GM19099 (cell line): ENCODE data around the gene PSMG3.

Experiments used
- POLR2A ChIP-seq: IDR thresholded peaks from 3 replicates; pipeline ENCODE4 v1.6.1; 2011; ENCODE audit warnings: low read depth; ENCODE audit not compliant: insufficient read length; ENCODE audit errors: extremely low read depth

Gene PSMG3

GRCh38 chr7:1569016-1569415, 816 bp downstream of the PSMG3 start:
- no peak for TF ChIP-seq POLR2A

- no peak for TF ChIP-seq POLR2A
These were observed 1.8 kb downstream of the PSMG3 start for GRCh38 chr7:1567896-1568510.

DNA sequence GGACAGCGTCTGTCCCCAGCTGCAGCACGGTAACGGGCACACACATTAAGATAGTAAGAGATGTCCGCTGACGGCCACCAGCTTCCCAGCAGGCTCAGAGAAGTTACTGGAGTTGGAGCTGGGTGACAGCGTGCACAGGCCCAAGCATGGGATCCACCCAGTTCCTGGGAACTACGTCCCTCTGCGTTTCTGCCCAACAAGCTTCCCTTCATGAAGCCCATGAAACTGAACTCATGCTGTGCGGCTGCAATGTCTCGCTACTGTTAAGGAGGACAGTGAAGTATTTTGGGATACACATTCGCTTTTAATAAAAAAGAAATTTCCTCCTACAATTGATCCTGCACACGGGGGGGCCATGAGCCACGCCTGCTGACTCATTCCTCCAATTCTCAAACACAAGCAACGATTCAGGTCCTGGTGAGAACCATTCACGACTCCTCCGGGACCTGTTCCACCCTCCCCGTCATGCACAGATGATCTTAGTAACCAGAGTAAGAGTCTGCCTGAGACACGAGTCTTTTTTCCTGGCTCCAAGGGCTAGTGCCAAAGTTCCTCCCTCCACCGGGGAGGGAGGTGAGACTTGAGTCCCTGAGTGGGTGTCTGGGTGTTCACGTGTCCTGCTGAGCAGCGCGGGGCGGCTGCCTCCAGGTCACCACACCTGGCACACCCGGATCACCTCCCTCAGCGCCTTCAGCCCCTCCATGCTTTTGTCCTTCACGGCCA, 2.6 kb downstream of the PSMG3 start:
- no peak for TF ChIP-seq POLR2A

DNA sequence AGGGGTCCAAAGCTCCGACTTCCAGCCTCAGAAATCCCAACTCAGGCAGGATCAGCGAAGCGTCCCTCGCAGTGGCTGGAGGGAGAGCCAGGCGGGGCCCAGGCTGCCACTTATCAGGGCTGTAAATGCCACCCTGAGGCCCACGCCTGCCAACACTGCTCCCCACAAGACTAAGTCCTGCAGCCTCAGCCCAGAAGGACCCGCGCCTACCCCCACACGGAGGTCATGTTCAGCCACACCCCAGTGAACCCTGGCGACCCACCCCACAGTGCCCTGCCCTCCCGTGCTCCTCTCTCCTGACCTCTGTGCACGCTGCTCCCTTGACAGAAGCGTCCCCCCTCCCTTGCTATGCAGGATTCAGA, 3.2 kb downstream of the PSMG3 start:
- TF ChIP-seq POLR2A: no peak

DNA sequence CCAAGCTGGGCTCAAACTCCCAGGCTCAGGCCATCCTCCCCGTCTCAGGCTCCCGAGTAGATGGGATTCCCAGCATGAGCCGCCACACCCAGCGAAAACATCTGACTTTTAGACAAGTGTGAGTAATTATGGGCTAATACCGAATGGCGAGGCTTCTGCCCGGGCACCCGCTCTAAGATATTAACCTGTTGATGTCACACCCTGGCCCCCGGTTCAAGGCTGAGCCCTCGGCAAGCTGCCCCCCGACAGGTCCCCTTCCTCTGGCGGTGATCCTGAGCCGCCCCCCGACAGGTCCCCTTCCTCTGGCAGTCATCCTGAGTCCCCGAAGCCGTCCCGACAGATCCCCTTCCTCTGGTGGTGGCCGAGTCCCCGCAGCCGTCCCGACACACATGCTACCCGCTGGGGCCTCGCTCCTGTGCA, 5.2 kb downstream of the PSMG3 start:
- no peak for TF ChIP-seq POLR2A

GRCh38 chr7:1563981-1564602, 5.7 kb downstream of the PSMG3 start:
- no peak for TF ChIP-seq POLR2A

DNA sequence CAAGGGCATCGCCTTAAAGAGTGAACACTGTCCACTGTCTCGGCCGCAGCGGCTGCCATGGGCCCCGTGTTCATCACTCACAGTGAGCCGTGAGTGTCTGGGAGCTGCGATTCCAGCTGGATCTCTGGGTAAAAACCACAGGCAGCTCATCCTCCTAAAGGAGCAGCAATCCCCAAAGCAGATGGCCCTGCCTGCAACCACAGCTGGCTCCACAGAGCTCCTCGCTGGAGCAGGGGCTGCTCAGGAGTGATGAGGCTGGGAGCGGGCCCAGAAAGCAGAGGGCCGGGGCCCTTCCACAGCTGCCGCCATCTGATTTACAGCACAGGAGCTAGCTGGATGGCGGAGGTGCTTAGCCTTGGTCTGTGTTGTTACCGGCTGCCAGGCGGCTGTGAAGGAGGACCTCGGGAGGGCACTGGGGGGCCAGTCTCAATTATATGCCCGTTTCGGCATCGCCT, 7.2 kb downstream of the PSMG3 start:
- TF ChIP-seq POLR2A: no peak

- no peak for TF ChIP-seq POLR2A
These were observed 7.7 kb downstream of the PSMG3 start for GRCh38 chr7:1562116-1562515.

- TF ChIP-seq POLR2A: no peak
These were observed 8.5 kb downstream of the PSMG3 start for GRCh38 chr7:1561036-1561940.

- TF ChIP-seq POLR2A: no peak
These were observed 9.2 kb downstream of the PSMG3 start for GRCh38 chr7:1560620-1561031.

GRCh38 chr7:1559626-1560590, 9.9 kb downstream of the PSMG3 start:
- TF ChIP-seq POLR2A: no peak

DNA sequence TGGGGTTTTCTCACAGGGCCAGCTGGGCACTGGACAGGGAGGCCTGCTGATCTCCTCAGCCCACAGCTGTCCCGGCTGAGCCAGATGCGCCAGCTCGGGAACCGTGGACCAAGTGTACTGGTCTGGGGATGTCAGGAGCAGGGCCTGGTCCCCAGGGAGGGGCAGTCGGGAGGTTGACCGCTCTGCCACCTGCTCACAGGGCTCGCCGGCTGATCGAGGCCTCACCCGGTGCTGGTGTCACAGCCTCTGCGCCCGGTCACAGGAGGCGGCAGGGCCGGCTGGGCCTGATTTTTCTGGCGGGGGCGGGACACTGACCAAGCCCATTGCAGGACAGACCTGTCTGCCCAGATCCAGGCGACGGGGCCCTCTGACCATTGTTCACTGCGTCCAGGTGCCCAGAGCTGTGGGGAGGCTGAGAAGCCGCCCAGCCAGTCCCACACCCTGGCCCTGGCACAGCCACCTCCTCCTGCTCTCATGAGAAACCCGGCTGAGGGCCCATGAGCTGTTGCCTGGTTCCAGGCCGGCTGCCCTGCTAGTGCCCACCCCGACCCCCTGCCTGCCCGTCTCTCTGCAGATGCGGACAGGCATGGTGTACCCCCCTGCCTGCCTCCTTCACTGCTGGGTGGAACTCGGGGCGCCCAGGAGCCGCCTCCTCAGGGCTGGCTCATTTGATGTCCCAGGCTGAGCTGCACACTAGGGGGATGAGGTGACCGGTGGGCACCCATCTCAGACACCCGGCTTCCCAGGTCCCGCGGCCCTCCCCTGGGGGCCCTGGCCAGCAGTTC, 10.8 kb downstream of the PSMG3 start:
- TF ChIP-seq POLR2A: no peak

DNA sequence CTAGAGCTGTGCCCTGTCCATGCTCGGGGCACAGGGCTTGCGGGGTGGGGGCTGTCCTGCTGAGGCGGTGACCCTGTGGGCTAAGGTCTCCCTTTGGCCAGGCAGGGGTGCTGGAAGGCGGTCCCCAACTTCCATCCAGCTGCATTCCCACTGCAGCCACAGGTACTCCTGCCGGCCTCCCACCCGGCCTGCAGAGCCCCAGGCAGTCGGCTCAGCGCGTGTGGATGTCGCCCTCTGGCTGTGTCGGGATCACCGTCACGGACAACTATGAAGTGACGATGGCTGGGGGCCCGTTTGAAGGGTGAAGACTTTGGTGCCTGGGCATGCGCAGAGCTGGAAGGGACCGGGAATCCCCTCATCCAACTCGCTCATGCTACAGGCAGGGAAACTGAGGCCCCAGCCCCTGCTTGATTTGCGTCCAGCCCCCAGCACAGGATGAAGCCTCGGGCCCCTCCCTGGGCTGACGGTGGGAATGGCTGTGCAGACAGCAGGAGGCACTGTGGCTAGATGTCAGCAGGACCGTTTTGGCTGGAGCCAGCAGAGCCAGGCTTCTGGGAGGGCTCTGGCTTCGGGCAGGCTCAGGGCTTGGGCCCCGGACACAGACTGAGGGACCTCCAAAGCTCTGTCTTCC, 11.5 kb downstream of the PSMG3 start:
- TF ChIP-seq POLR2A: no peak

GRCh38 chr7:1557771-1558170, 12.1 kb downstream of the PSMG3 start:
- TF ChIP-seq POLR2A: no peak
